Esophagus muscularis mucosa (tissue), 4 donors: ENCODE results near the gene NTN1. TPM values are rescaled to one million over a fixed set of nuclear protein-coding genes. Genes with fewer than 3 reads are reported as not detected.

ENCODE experiments used
- DNase-seq: peaks from one replicate; pipeline ENCODE4 v3.0.0-alpha.2; 2017; ENCODE audit errors: extremely low spot score
- H3K27ac ChIP-seq, 4 donors: fragments of 200-600 bp; sonication (generic); replicated peaks in 1 of 4; 1 replicate in 3 of 4; 2 replicates in 1 of 4; pipeline ENCODE4 v1.5.1; 2016 to 2019; ENCODE audit warnings: mild to moderate bottlenecking in 1 of 4
- H3K27me3 ChIP-seq, 4 donors: fragments of 200-600 bp; sonication (generic); one replicate each; pipeline versions ENCODE4 v1.5.1 to v1.6.0; 2016 to 2019
- H3K36me3 ChIP-seq, 4 donors: fragments of 200-600 bp; sonication (generic); one replicate each; pipeline ENCODE4 v1.5.1; 2016 to 2019
- H3K4me1 ChIP-seq, 4 donors: fragments of 200-600 bp; sonication (generic); one replicate each; pipeline ENCODE4 v1.5.1; 2016 to 2019
- H3K4me3 ChIP-seq, 4 donors: fragments of 200-600 bp; sonication (generic); 1 replicate in 2 of 4; 2 replicates in 2 of 4; pipeline ENCODE4 v1.5.1; 2016 to 2019; ENCODE audit warnings: mild to moderate bottlenecking in 4 of 4, moderate library complexity in 1 of 4
- H3K9me3 ChIP-seq, 4 donors: fragments of 200-600 bp; sonication (generic); 1 replicate in 3 of 4; 2 replicates in 1 of 4; pipeline ENCODE4 v1.5.1; 2016 to 2019
- CTCF ChIP-seq, 3 experiments: fragments of 200-600 bp in 2 of 3; fragments of 450-650 bp in 1 of 3; sonication (generic) in 2 of 3; IDR thresholded peaks; one replicate each; pipeline ENCODE4 v1.5.1; 2017 to 2019; ENCODE audit warnings: antibody characterized with exemption in 3 of 3, mild to moderate bottlenecking in 2 of 3, moderate library complexity in 1 of 3
- EP300 ChIP-seq: sonication (generic); formaldehyde crosslinking; IDR thresholded peaks from one replicate; pipeline ENCODE4 v1.6.1; 2017; ENCODE audit warnings: antibody characterized with exemption
- POLR2A ChIP-seq: fragments of 450-650 bp; IDR thresholded peaks from one replicate; pipeline ENCODE4 v1.6.1; 2017; ENCODE audit warnings: antibody characterized with exemption, moderate library complexity, mild to moderate bottlenecking, low read depth
- POLR2AphosphoS5 ChIP-seq, 2 donors: sonication (generic); formaldehyde crosslinking; IDR thresholded peaks; one replicate each; pipeline ENCODE4 v1.6.1; 2017; ENCODE audit warnings: antibody characterized with exemption in 2 of 2
- WGBS: methylation state at CpG from one replicate; pipeline ENCODE4 v1.1.5; 2018; 5-methylcytosine and 5-hydroxymethylcytosine counted together
- intact Hi-C: fragments of 100-400 bp; cut with DNase I; formaldehyde crosslinking; loops from one replicate; pipeline ENCODE4 v1.15.1; 2023
- total RNA-seq, 4 donors: library from RNA; depleted of rRNA; stranded (reverse); fragments of >200 nt; gene quantifications; one replicate each; pipeline versions ENCODE4 v1.1.0 to v1.2.1, GENCODE V29; 2016

Gene NTN1
- total RNA-seq, 4 donors from 2014 or later, result 69.3 to 179 (median 117) TPM

- Histone ChIP-seq H3K36me3 (no peaks in the 10 kb centered on the region), H3K27me3 (no peaks in the 10 kb centered on the region), H3K9me3 (no peaks in the 10 kb centered on the region), H3K4me3 (peak overlapping the region in 2 of 4 donors; percentile 15 to 37), H3K4me1 (peaks cover 0 to 45% (median 39%) of the 10 kb centered on the region in 4 donors), H3K27ac (peak overlapping the region; percentile 41 to 74 (median 64))
- no peak for DNase-seq
- WGBS, result 94% methylated on average over 5 of the region's 8 CpGs
- TF ChIP-seq POLR2AphosphoS5 (IDR thresholded peaks at IDR 0.05), result no peak
- TF ChIP-seq CTCF (IDR thresholded peaks at IDR 0.05), result no peak
- TF ChIP-seq POLR2A, result no peak
- TF ChIP-seq EP300, result no peak
- intact Hi-C loops, result no loop called here
Measured at GRCh38 chr17:9271989-9272388, 250.7 kb downstream of the NTN1 start.

DNA sequence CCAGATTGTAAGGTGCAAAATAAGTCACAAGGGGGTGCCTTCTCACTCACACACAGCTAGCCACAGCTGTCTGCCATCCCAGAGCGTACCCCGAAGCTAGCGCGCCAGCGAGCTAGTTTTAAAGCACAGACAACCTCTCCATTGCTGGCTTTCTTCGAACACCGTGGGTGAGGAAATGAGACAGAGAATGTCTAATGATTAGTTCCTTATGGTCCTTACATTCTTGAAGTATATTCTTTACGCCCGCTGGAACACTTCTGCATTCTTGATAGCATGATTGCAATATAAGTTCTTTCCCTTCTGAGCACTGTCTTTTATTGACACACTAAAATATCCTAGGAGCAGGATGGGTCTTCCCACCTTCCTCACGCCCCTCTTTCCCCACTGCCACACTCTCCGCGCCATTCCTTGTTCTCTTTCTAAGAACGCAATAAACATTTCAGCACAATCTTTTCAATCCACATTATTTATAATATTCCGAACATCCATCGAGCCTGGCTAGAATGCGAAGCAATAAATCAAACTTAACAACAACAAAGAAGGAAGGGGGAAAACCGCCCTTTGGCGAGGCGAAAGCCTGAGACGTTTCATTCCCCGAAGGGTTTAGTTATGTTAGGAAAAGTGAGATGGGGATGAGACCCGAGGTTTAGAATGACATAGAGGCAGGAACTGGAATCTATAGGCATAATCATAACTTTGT, 251.3 kb downstream of the NTN1 start:
- Histone ChIP-seq H3K36me3 (no peaks in the 10 kb centered on the region), H3K4me3 (peak overlapping the region; percentile 7 to 37 (median 11)), H3K9me3 (no peaks in the 10 kb centered on the region), H3K4me1 (peaks cover 0 to 42% (median 39%) of the 10 kb centered on the region in 4 donors), H3K27me3 (no peaks in the 10 kb centered on the region), H3K27ac (peak overlapping the region; percentile 48 to 74 (median 64))
- WGBS, result 44% methylated on average over 22 of the region's 22 CpGs
- intact Hi-C loops, result no loop called here
- DNase-seq, result no peak
- TF ChIP-seq EP300 (no peak), POLR2AphosphoS5 (IDR thresholded peaks at IDR 0.05) (no peak)

DNA sequence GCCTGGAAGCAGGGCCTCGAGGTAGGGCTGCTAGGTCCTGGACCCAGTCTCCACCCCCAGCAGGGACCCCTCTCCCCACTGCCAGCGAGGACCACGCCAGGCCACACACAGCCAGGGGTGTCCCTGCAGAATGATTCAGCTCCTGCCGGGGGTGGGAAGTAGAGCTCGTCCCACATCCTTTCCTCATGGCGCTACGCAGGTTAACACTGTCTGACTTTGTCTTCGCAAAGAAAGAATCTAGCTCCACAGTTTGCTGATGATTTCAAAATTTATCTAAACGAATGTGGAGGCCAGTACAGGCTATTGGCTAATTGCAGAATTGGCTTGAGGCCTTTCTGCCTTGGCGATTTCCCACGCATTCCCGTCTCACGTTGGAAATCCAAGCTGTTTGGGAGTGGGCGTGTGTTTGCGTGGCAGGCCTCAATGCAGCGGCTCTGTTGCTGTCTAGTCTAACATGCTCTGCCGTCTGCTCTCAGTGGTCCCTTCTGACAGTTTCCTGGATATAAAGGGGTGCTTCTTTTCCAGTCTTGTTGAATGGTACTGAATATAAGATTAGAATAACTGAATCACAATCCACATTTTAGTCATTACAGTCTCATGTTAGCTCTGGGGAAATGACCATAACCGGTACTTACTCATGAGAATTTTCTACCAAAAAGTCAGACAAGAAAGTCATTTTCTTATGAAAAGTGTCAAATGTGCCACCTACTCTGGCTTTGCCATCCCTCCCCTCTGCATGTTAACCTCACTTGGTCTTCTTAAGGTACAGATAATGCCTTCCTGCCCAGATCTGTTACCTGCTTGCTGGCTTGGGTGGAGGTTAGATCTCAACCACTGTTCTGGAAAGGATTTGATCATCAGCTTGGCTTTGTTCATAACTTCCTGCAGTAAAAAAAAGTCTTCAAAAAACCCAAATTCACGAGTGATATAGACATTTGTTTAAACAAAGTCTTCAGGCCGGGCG, 252.4 kb downstream of the NTN1 start:
- 50% methylated on average over 21 of the region's 21 CpGs for WGBS
- Histone ChIP-seq H3K9me3 (no peaks in the 10 kb centered on the region), H3K27me3 (no peaks in the 10 kb centered on the region), H3K36me3 (no peaks in the 10 kb centered on the region), H3K4me3 (peak overlapping the region; percentile 7 to 37 (median 11)), H3K27ac (peak overlapping the region; percentile 48 to 74 (median 64)), H3K4me1 (peaks cover 0 to 41% (median 37%) of the 10 kb centered on the region in 4 donors)
- intact Hi-C loops, result no loop called here
- no peak for DNase-seq
- no peak for TF ChIP-seq POLR2A
- TF ChIP-seq POLR2AphosphoS5 (IDR thresholded peaks at IDR 0.05), result peak in 1 of 2 donors; percentile 27

GRCh38 chr17:9274973-9275372, 253.7 kb downstream of the NTN1 start:
- H3K27ac ChIP-seq, result no peak overlapping the region
- intact Hi-C loops, result no loop called here
- H3K36me3 ChIP-seq, result no peaks in the 10 kb centered on the region
- no peak overlapping the region for H3K4me3 ChIP-seq
- WGBS, result 91% methylated on average over 9 of the region's 9 CpGs
- no peaks in the 10 kb centered on the region for H3K9me3 ChIP-seq
- H3K4me1 ChIP-seq, result peaks cover 0 to 32% (median 27%) of the 10 kb centered on the region in 4 donors
- no peak for DNase-seq
- TF ChIP-seq CTCF (IDR thresholded peaks at IDR 0.05) (no peak), POLR2AphosphoS5 (IDR thresholded peaks at IDR 0.05) (no peak), EP300 (no peak), POLR2A (no peak)
- H3K27me3 ChIP-seq, result no peaks in the 10 kb centered on the region

- H3K4me3 ChIP-seq, result no peak overlapping the region
- no peaks in the 10 kb centered on the region for H3K9me3 ChIP-seq
- no peaks in the 10 kb centered on the region for H3K27me3 ChIP-seq
- intact Hi-C loops, result no loop called here
- WGBS, result 85% methylated on average over 8 of the region's 8 CpGs
- H3K27ac ChIP-seq, result no peak overlapping the region
- H3K4me1 ChIP-seq, result peaks cover 8 to 28% (median 18%) of the 10 kb centered on the region in 4 donors
- no peak for DNase-seq
- no peaks in the 10 kb centered on the region for H3K36me3 ChIP-seq
- TF ChIP-seq POLR2A (no peak), CTCF (IDR thresholded peaks at IDR 0.05) (no peak), EP300 (no peak), POLR2AphosphoS5 (IDR thresholded peaks at IDR 0.05) (no peak)
Measured at GRCh38 chr17:9279893-9280292, 258.6 kb downstream of the NTN1 start.
